ENCODE measurements around the gene SENP8. TPM values are rescaled to one million over a fixed set of nuclear protein-coding genes. Genes with fewer than 3 reads are reported as not detected.

The SENP8 gene
- total RNA-seq, 4 donors from 2014 or later, result 0.75 to 2.3 (median 1.9) TPM

GRCh38 chr15:72146934-72147333 is 28.7 kb downstream of the SENP8 start:
- TF ChIP-seq CTCF (IDR thresholded peaks at IDR 0.05; ENCODE audit: low read depth), result no peak

GRCh38 chr15:72147418-72147817 is 29.2 kb downstream of the SENP8 start:
- TF ChIP-seq CTCF (IDR thresholded peaks at IDR 0.05; ENCODE audit: low read depth), result no peak

- TF ChIP-seq CTCF (IDR thresholded peaks at IDR 0.05; ENCODE audit: low read depth), result no peak
Measured at GRCh38 chr15:72153269-72154000, 35.2 kb downstream of the SENP8 start.

GRCh38 chr15:72154316-72154715 is 36.1 kb downstream of the SENP8 start:
- TF ChIP-seq CTCF (IDR thresholded peaks at IDR 0.05; ENCODE audit: low read depth), result no peak

GRCh38 chr15:72155003-72155621 is 36.9 kb downstream of the SENP8 start:
- no peak for TF ChIP-seq CTCF (IDR thresholded peaks at IDR 0.05; ENCODE audit: low read depth)

- TF ChIP-seq CTCF (IDR thresholded peaks at IDR 0.05; ENCODE audit: low read depth), result no peak
Measured at GRCh38 chr15:72155635-72156616, 37.7 kb downstream of the SENP8 start.

- TF ChIP-seq CTCF (IDR thresholded peaks at IDR 0.05; ENCODE audit: low read depth), result no peak
Measured at GRCh38 chr15:72156928-72157327, 38.7 kb downstream of the SENP8 start.

All from subcutaneous adipose tissue (tissue), 4 donors.